Mucosa of stomach (tissue), 1 donor: ENCODE results near the gene PNLIPRP2.

Experiments
- H3K27me3 ChIP-seq: one replicate; pipeline ENCODE4 v1.7.0; 2013; ENCODE audit warnings: mild to moderate bottlenecking, low read length; ENCODE audit not compliant: control insufficient read depth, insufficient read depth
- H3K36me3 ChIP-seq: one replicate; pipeline ENCODE4 v1.7.0; 2013; ENCODE audit warnings: low read length; ENCODE audit not compliant: control insufficient read depth, insufficient read depth
- H3K4me1 ChIP-seq: one replicate; pipeline ENCODE4 v1.7.0; 2013; ENCODE audit warnings: mild to moderate bottlenecking, low read length; ENCODE audit not compliant: control insufficient read depth, insufficient read depth
- H3K4me3 ChIP-seq: one replicate; pipeline ENCODE4 v1.7.0; 2013; ENCODE audit warnings: low read length
- H3K9ac ChIP-seq: one replicate; pipeline ENCODE4 v1.7.0; 2013; ENCODE audit warnings: mild to moderate bottlenecking, low read length, moderate library complexity
- H3K9me3 ChIP-seq: one replicate; pipeline ENCODE4 v1.7.0; 2013; ENCODE audit warnings: mild to moderate bottlenecking, low read length, moderate library complexity; ENCODE audit not compliant: control insufficient read depth
- donor health status: Pancreatic carcinoma.

PNLIPRP2 gene

DNA sequence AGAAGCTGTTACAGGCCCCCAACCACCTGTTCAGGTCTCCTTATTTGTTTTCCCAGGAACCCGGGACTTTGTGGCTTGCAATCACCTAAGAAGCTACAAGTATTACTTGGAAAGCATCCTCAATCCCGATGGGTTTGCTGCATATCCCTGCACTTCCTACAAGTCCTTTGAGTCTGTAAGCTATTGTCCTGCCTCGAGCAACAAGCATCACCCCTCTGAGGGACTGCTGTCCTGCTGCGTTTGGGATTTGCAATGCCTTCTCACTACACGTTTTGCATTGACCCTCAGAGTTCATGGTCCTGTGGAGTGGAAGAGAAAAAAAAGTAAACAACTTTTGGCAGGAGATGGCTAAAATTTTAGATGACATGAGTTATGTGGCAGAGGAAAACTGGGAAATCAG is 20.8 kb upstream of the PNLIPRP2 start:
- no peaks in the 10 kb centered on the region for H3K36me3 ChIP-seq
- no peaks in the 10 kb centered on the region for H3K9me3 ChIP-seq
- H3K4me3 ChIP-seq: no peak overlapping the region
- no peak overlapping the region for H3K9ac ChIP-seq
- H3K27me3 ChIP-seq: no peaks in the 10 kb centered on the region
- no peaks in the 10 kb centered on the region for H3K4me1 ChIP-seq

DNA sequence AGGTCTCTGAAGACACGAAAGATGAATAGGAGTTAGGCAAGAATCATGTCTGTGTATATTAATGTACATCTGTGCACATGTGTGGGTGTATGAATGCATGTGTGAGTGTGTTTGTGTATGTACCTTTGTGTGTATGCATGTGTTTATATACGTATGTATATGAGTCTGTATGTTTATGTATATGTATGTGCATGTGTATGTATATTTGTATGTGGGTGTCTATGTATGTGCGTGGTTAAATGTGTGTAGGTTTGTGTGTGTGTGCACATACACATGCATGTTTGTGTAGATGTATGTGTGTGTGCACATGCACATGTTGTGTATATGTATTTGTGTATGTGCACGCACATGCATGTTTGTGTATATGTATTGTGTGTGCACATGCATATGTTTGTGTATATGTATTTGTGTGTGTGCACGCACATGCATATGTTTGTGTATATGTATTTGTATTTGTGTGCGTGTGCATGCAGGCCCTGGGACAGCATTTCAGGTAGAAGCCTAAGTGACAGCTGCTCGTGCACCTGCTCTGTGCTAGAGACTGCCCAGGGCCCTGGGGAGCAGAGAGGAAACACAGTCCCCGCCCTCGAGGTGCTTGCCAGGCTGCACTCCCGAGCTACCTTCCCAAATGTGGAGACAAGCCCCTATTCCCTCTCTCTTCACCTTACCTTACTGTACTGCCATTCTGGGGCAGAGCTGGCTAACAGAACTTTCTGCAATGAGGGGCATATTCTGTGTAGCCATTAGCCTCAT is 17.9 kb upstream of the PNLIPRP2 start:
- no peak overlapping the region for H3K9ac ChIP-seq
- H3K4me1 ChIP-seq: no peaks in the 10 kb centered on the region
- H3K36me3 ChIP-seq: no peaks in the 10 kb centered on the region
- no peak overlapping the region for H3K4me3 ChIP-seq
- H3K9me3 ChIP-seq: no peaks in the 10 kb centered on the region
- H3K27me3 ChIP-seq: no peaks in the 10 kb centered on the region

DNA sequence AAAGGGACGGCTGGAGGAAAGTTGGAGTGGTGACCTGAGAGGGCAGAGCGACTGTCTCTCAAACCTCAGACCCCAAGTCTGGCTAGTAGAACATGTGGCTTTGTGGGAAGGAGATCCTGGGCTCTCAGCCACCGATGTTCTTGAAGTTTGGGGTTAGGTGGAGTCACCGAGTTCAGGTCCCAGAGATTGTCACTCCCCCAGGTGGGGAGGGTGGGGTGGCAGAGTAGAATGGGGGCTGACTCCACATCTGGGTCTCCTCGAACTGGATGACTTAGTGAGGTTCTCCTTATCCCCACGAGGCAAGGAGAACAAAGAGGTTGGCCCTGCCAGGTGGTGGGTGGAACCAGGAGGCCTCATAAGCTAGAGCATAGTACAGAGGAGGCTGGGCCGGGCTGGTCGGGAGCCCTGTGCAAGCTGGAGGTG is 14.7 kb upstream of the PNLIPRP2 start:
- no peaks in the 10 kb centered on the region for H3K36me3 ChIP-seq
- H3K4me3 ChIP-seq: no peak overlapping the region
- H3K9ac ChIP-seq: no peak overlapping the region
- peaks cover 4% of the 10 kb centered on the region for H3K27me3 ChIP-seq
- peaks cover 6% of the 10 kb centered on the region for H3K4me1 ChIP-seq
- H3K9me3 ChIP-seq: no peaks in the 10 kb centered on the region

DNA sequence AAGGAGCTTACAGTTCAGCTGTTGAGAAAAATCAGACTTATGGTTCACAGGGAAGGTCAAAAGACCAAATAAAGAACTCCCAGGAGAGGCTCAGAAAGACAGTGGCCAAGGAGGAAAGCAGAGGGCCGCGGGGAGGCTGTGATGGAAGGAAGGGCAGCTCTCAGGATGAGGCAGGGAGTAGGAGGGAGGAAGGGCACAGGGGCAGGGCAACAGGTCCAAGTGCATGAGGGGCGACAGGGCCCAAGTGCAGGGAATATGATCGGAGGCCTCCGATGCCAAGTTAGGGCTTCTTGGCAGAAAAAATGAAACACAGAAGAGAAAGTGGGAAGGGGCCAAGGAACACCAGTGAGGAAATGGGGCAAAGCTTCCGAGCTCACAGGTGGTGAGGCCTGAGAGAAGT is 13.4 kb upstream of the PNLIPRP2 start:
- no peaks in the 10 kb centered on the region for H3K9me3 ChIP-seq
- no peak overlapping the region for H3K9ac ChIP-seq
- H3K4me1 ChIP-seq: peaks cover 6% of the 10 kb centered on the region
- H3K36me3 ChIP-seq: no peaks in the 10 kb centered on the region
- peaks cover 4% of the 10 kb centered on the region for H3K27me3 ChIP-seq
- H3K4me3 ChIP-seq: no peak overlapping the region

DNA sequence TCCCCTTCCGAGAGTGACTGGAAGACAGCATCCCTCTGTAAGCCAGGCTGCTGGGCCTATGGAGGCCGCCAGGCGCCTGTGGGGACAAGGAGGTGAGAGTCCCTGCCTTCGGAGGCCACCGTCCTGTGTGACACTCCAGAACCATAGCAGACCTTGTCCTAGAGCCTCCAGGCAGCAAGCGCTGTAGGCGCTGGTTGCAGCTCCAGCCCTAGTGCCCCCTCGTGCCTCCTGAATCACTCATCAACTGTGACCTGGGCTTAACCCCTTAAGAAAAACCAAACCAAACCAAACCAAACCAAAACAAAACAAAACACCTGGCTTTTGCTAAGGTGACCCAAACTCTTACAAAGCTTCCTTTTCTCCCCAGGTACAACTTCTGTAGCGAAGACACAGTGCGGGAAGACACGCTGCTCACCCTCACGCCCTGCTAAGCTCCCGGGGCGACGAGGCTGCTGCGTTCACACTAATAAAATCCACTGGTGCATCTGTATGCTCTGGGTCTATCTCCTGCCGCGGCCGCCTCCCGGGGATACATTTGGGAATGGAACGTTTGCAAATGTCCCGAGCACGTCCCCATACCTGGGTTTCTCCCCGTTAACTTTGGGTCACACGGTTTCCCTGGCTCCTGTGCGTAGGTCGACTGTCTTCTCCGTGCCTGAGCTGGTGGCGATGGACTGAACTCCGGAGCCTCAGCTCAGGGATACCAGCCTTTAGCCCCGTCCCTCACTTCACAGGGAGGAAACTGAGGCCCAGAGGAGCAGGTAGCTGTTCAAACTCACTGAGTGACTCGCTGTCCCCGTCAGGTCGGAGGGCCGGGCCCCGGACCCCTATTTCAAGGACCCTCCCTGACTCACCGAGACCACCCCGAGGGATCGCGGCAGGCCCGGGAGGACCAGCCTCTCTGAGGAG is 11.8 kb upstream of the PNLIPRP2 start:
- Histone ChIP-seq H3K27me3 (peaks cover 4% of the 10 kb centered on the region), H3K9ac (peak overlapping the region; percentile 78), H3K4me3 (peak overlapping the region; percentile 63), H3K9me3 (no peaks in the 10 kb centered on the region), H3K36me3 (no peaks in the 10 kb centered on the region), H3K4me1 (peaks cover 6% of the 10 kb centered on the region)

DNA sequence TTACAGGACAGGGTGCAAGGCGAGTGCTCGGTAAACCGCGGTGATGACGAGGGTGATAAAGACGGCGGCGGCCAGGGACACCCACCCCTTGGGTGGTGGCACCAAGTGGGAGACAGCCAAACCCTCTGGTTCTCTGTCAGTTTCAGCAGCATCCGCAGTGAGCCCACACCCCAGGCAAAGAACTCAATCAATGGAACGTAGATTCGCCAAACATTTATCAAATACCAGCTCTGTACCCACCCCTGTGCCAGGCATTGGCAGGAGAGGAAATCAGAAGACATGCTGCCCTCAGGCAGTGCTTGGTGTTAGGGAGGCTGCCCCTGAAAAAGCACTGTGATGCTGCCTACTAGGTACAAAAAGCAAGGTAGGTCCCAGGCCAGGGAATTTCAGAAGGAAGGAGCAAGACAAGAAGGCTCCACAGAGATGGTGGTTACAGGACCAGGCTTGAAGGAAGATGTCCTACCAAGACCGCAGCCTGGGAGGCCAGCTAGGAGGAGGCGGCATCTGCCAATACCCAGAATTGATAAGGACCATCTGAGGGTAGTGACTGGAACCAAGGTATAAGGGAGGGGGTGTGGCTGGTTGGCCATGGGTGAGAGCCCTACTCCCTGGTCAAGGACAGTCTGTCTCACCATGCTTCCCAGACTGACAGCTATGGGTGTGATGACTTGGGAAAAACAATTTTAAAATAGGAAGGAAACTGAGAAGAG is 10.2 kb upstream of the PNLIPRP2 start:
- peaks cover 6% of the 10 kb centered on the region for H3K4me1 ChIP-seq
- H3K9me3 ChIP-seq: no peaks in the 10 kb centered on the region
- H3K4me3 ChIP-seq: no peak overlapping the region
- H3K27me3 ChIP-seq: peaks cover 4% of the 10 kb centered on the region
- no peak overlapping the region for H3K9ac ChIP-seq
- no peaks in the 10 kb centered on the region for H3K36me3 ChIP-seq

DNA sequence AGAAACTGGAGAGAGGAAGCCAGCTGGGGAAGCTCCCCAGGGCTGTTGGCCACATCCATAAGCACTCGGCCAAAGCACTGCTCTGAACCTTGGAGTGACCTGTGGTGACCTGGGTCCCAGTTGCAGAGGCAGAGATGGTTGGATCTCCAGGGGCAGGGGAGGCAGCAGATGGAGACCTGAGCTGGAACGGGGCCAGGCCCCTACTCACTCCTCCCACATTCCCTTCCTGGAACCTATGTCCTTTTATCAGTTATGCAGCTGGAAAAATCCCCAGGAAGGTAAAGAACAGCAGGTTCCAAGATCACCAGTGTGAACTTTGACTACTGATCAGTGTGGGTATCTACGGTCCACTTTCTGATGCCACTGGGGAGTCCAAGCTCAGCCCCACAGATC is 9.6 kb upstream of the PNLIPRP2 start:
- Histone ChIP-seq H3K9ac (no peak overlapping the region), H3K9me3 (no peaks in the 10 kb centered on the region), H3K4me3 (no peak overlapping the region), H3K36me3 (no peaks in the 10 kb centered on the region), H3K27me3 (peaks cover 4% of the 10 kb centered on the region), H3K4me1 (peaks cover 6% of the 10 kb centered on the region)

DNA sequence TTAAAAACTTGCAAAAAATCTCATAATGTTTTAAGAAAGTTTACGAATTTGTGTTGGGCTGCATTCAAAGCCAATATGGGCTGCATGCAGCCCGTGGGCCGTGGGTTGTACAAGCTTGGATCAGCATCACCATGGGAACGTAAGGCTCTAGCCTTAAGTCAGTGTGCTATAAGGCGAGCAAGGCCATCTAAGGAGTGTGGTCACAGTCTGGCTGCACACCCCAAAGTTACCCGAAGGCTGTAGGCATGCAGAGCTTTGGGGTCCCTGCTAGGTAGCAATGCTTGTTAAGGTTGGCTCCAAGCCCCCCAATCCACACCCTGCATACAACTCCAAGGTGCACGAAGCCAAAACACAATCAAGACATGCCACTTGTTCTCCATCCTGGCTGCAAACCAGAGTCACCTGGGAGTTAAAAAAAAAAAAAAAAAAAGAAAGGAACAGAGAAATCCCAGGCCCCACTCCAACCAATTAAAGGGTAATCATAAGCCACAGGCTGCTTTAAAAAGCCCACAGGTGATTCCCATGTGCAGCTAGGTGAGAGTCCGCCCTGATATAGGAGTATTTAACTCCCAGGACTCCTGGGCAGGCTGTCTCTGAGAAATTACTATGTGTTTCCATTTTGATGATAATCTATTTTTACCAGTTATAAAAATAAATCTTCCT is 8.5 kb upstream of the PNLIPRP2 start:
- no peak overlapping the region for H3K4me3 ChIP-seq
- no peaks in the 10 kb centered on the region for H3K36me3 ChIP-seq
- no peak overlapping the region for H3K9ac ChIP-seq
- no peaks in the 10 kb centered on the region for H3K9me3 ChIP-seq
- H3K4me1 ChIP-seq: peaks cover 6% of the 10 kb centered on the region
- H3K27me3 ChIP-seq: peaks cover 4% of the 10 kb centered on the region

DNA sequence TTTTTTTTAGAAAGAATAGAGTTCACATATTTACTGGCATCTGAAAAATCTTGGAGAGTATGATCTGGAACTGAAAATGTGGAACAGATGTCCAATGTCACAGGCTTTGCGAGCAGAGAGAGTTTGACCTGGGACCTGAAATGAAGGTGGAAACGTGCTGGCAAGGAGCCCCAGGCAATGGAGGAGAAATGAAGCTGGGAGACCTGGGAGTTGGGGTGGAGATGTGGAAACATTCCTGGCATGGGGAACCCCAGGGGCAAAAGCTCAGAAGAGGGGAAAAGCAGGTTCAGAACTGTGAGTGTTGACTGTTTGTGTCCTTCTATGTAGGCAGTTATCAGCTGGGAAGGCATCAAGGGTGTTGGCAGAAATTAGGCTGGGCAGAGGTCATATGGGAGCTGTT is 7.3 kb upstream of the PNLIPRP2 start:
- Histone ChIP-seq H3K9me3 (no peaks in the 10 kb centered on the region), H3K4me3 (no peak overlapping the region), H3K27me3 (peaks cover 2% of the 10 kb centered on the region), H3K9ac (no peak overlapping the region), H3K4me1 (peaks cover 6% of the 10 kb centered on the region), H3K36me3 (no peaks in the 10 kb centered on the region)

DNA sequence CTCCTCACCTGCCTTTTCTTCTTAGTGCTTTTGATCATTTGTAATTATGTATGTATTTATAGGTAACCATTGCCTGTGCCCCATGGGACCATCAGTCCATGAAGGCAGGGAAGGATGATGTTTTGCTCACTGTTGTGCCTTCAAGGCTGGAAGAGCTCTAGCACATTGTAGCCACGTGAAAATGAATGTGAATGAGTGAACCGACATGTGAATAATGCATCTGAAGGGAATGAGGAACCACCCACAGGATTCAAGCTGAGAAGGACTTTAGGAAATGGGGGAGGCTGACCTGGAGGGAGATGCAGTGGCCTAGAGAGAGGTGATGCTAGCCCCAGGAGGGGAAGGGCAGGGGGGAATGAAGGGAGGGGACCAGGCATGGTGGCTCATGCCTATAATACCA is 6.0 kb upstream of the PNLIPRP2 start:
- Histone ChIP-seq H3K9ac (no peak overlapping the region), H3K36me3 (no peaks in the 10 kb centered on the region), H3K4me1 (no peaks in the 10 kb centered on the region), H3K27me3 (no peaks in the 10 kb centered on the region), H3K4me3 (no peak overlapping the region), H3K9me3 (no peaks in the 10 kb centered on the region)

DNA sequence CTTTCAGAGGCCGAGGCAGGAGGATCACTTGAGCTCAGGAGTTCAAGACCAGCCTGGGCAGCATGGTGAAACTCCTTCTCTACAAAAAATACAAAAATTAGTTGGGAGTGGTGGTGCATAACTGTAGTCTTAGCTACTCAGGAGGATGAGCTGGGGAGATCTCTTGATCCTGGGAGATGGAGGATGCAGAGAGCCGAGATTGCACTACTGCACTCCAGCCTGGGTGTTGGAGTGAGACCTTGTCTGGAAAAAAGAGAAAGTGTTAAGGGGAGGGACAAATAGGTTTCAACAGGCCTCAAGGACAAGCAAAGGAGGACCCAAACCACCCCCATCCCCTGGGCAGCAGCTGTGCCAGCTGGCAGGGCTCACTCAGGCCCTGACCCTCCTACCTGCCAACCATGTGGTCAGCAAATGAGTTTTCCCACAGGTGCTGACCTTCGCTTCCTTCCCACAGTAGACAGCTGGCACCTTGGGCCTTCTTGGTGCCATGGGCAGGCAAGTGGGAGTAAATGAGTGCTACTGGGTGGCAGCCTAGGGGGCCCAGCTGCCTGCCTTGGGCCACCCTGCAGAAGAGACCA is 5.5 kb upstream of the PNLIPRP2 start:
- Histone ChIP-seq H3K4me3 (no peak overlapping the region), H3K9me3 (no peaks in the 10 kb centered on the region), H3K4me1 (peaks cover 3% of the 10 kb centered on the region), H3K9ac (no peak overlapping the region), H3K36me3 (no peaks in the 10 kb centered on the region), H3K27me3 (no peaks in the 10 kb centered on the region)
